Tibial nerve (tissue), 4 donors: ENCODE results near the gene SLC7A6. TPM values are rescaled to one million over a fixed set of nuclear protein-coding genes. Genes with fewer than 3 reads are reported as not detected.

Experiments
- DNase-seq, 2 donors: peaks; one replicate each; pipeline ENCODE4 v3.0.0-alpha.2; 2019; ENCODE audit warnings: low spot score in 2 of 2
- H3K27ac ChIP-seq, 4 donors: fragments of 200-600 bp; sonication (generic) in 3 of 4; one replicate each; pipeline ENCODE4 v1.5.1; 2017 to 2019; ENCODE audit warnings: mild to moderate bottlenecking in 1 of 4
- H3K27me3 ChIP-seq, 2 donors: fragments of 200-600 bp; sonication (generic) in 1 of 2; one replicate each; pipeline versions ENCODE4 v1.5.1 to v1.6.0; 2017 to 2019
- H3K36me3 ChIP-seq, 3 donors: fragments of 200-600 bp; sonication (generic); one replicate each; pipeline ENCODE4 v1.5.1; 2018 to 2019
- H3K4me1 ChIP-seq, 4 donors: fragments of 200-600 bp; sonication (generic) in 3 of 4; one replicate each; pipeline ENCODE4 v1.5.1; 2017 to 2019
- H3K4me3 ChIP-seq, 4 donors: fragments of 200-600 bp; sonication (generic) in 3 of 4; one replicate each; pipeline ENCODE4 v1.5.1; 2017 to 2019; ENCODE audit warnings: mild to moderate bottlenecking in 1 of 4, moderate library complexity in 1 of 4
- H3K9me3 ChIP-seq, 4 donors: fragments of 200-600 bp; sonication (generic) in 3 of 4; one replicate each; pipeline ENCODE4 v1.5.1; 2017 to 2019
- CTCF ChIP-seq, 5 experiments: fragments of 200-600 bp in 3 of 5; fragments of 450-650 bp in 2 of 5; sonication (generic) in 3 of 5; IDR thresholded peaks; one replicate each; pipeline ENCODE4 v1.5.1; 2016 to 2019; ENCODE audit warnings: antibody characterized with exemption in 5 of 5, mild to moderate bottlenecking in 3 of 5, moderate library complexity in 2 of 5
- EP300 ChIP-seq, 2 donors: sonication (generic); formaldehyde crosslinking; IDR thresholded peaks; one replicate each; pipeline ENCODE4 v1.6.1; 2017; ENCODE audit warnings: antibody characterized with exemption in 2 of 2, mild to moderate bottlenecking in 1 of 2
- POLR2A ChIP-seq, 2 donors: fragments of 450-650 bp; IDR thresholded peaks; one replicate each; pipeline ENCODE4 v1.6.1; 2017; ENCODE audit warnings: antibody characterized with exemption in 2 of 2, mild to moderate bottlenecking in 2 of 2, moderate library complexity in 2 of 2
- WGBS, 2 donors: methylation state at CpG; one replicate each; pipeline ENCODE4 v1.1.5; 2018; 5-methylcytosine and 5-hydroxymethylcytosine counted together
- total RNA-seq, 4 donors: library from RNA; depleted of rRNA; stranded (reverse); fragments of >200 nt; gene quantifications; one replicate each; pipeline ENCODE4 v1.1.0, GENCODE V29; 2016

SLC7A6 gene
- total RNA-seq, 4 donors from 2014 or later, result 129 to 202 (median 181) TPM

- H3K27ac ChIP-seq, result peak overlapping the region in 1 of 4 donors; percentile 73
- no peak for DNase-seq
- H3K4me1 ChIP-seq, result peaks cover 0 to 48% (median 8%) of the 10 kb centered on the region in 4 donors
- H3K27me3 ChIP-seq, result no peaks in the 10 kb centered on the region
- H3K4me3 ChIP-seq, result no peak overlapping the region
- H3K36me3 ChIP-seq, result peaks cover 0 to 24% (median 0%) of the 10 kb centered on the region in 3 donors
- no peaks in the 10 kb centered on the region for H3K9me3 ChIP-seq
- 92% methylated on average over 8 of the region's 8 CpGs for WGBS, 2 donors
- no peak for TF ChIP-seq EP300 (IDR thresholded peaks at IDR 0.05)
- TF ChIP-seq POLR2A (IDR thresholded peaks at IDR 0.05), result no peak
- TF ChIP-seq CTCF (IDR thresholded peaks at IDR 0.05), result no peak
These were observed 9.6 kb downstream of the SLC7A6 start for GRCh38 chr16:68273896-68274295.

GRCh38 chr16:68274441-68274840 is 10.1 kb downstream of the SLC7A6 start:
- peak overlapping the region in 1 of 4 donors; percentile 73 for H3K27ac ChIP-seq
- H3K9me3 ChIP-seq, result no peaks in the 10 kb centered on the region
- H3K36me3 ChIP-seq, result peaks cover 0 to 24% (median 0%) of the 10 kb centered on the region in 3 donors
- TF ChIP-seq CTCF (IDR thresholded peaks at IDR 0.05) (no peak), POLR2A (IDR thresholded peaks at IDR 0.05) (no peak)
- peaks cover 0 to 46% (median 8%) of the 10 kb centered on the region in 4 donors for H3K4me1 ChIP-seq
- H3K27me3 ChIP-seq, result no peaks in the 10 kb centered on the region
- DNase-seq, result no peak
- 83 to 100% methylated on average over 4 of the region's 4 CpGs for WGBS, 2 donors
- H3K4me3 ChIP-seq, result no peak overlapping the region

- peaks cover 0 to 53% (median 9%) of the 10 kb centered on the region in 4 donors for H3K4me1 ChIP-seq
- no peak for DNase-seq
- peak overlapping the region in 3 of 4 donors; percentile 57 to 77 (median 73) for H3K27ac ChIP-seq
- 62 to 72% methylated on average over 4 of the region's 4 CpGs for WGBS, 2 donors
- peaks cover 0 to 24% (median 0%) of the 10 kb centered on the region in 3 donors for H3K36me3 ChIP-seq
- H3K9me3 ChIP-seq, result no peaks in the 10 kb centered on the region
- TF ChIP-seq EP300 (IDR thresholded peaks at IDR 0.05) (no peak), CTCF (IDR thresholded peaks at IDR 0.05) (no peak), POLR2A (IDR thresholded peaks at IDR 0.05) (no peak)
- H3K4me3 ChIP-seq, result no peak overlapping the region
- no peaks in the 10 kb centered on the region for H3K27me3 ChIP-seq
These were observed 11.4 kb downstream of the SLC7A6 start for GRCh38 chr16:68275611-68276191.

GRCh38 chr16:68276223-68276622 is 11.9 kb downstream of the SLC7A6 start:
- peaks cover 0 to 59% (median 14%) of the 10 kb centered on the region in 4 donors for H3K4me1 ChIP-seq
- 57 to 77% methylated on average over 3 of the region's 3 CpGs for WGBS, 2 donors
- TF ChIP-seq POLR2A (IDR thresholded peaks at IDR 0.05) (no peak), EP300 (IDR thresholded peaks at IDR 0.05) (peak in 1 of 2 donors; percentile 57)
- no peak overlapping the region for H3K4me3 ChIP-seq
- H3K9me3 ChIP-seq, result no peaks in the 10 kb centered on the region
- no peaks in the 10 kb centered on the region for H3K27me3 ChIP-seq
- H3K36me3 ChIP-seq, result peaks cover 0 to 24% (median 0%) of the 10 kb centered on the region in 3 donors
- peak overlapping the region in 3 of 4 donors; percentile 19 to 75 (median 57) for H3K27ac ChIP-seq
- no peak for DNase-seq

GRCh38 chr16:68279726-68280558 is 15.6 kb downstream of the SLC7A6 start:
- peak overlapping the region in 3 of 4 donors; percentile 14 to 88 (median 71) for H3K27ac ChIP-seq
- peaks cover 0 to 21% (median 0%) of the 10 kb centered on the region in 3 donors for H3K36me3 ChIP-seq
- H3K27me3 ChIP-seq, result no peaks in the 10 kb centered on the region
- DNase-seq, result no peak
- no peak overlapping the region for H3K4me3 ChIP-seq
- WGBS, 2 donors, result 90 to 91% methylated on average over 13 of the region's 13 CpGs
- no peak for TF ChIP-seq CTCF (IDR thresholded peaks at IDR 0.05)
- peaks cover 0 to 83% (median 36%) of the 10 kb centered on the region in 4 donors for H3K4me1 ChIP-seq
- H3K9me3 ChIP-seq, result no peaks in the 10 kb centered on the region
